ENCODE measurements around the gene BEND7.
"Not testable (repeated sequence)": the region's sequence is repeated elsewhere in the genome, so short reads cannot be mapped to it uniquely, and the experiment has no call there.

Gene BEND7

DNA sequence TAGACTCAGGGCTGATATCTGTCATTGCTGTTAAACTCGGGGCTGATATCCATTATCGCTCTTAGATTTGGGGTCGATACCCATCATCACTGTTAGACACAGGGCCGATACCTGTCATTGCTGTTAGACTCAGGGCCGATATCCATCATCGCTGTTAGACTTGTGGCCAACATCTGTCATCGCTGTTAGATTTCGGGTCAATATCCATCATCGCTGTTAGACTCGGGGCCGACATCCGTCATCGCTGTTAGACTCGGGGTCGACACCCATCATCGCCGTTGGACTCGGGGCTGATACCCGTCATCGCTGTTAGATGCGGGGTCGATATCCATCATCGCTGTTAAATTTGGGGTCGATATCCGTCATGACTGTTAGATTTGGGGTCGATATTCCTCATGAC, 54.8 kb downstream of the BEND7 start:
- no peak for DNase-seq

DNA sequence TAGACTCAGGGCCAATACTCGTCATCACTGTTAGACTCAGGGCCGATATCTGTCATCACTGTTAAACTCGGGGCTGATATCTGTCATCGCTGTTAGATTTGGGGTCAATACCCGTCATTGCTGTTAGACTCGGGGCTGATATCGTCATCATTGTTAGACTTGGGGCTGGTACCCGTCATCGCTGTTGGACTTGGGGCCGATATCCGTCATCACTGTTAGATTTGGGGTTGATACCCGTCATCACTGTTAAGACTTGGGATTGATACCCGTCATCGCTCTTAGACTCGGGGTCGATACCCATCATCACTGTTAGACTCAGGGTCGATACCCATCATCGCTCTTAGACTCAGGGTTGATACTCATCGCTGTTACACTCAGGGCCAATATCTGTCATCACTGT, 56.5 kb downstream of the BEND7 start:
- DNase-seq, result no peak

DNA sequence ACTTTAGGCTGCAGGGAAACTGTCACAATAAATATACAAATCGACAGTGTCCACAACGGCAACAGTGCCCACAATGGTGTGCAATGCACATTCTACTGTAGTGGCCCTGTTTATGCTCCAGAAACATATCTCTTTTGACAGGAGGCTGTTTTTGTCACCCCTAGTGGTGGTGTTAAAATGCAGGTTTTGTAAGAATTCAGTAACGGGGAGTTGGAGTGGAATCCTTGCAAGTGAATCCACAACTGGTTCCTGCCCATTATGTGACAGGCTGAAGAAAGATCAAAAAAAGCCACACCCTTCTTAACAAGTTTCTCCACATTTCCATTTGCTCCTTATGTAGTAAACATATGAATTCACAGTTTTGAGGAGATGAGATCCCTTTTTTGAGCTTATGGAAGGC, 58.5 kb downstream of the BEND7 start:
- DNase-seq, result no peak

DNA sequence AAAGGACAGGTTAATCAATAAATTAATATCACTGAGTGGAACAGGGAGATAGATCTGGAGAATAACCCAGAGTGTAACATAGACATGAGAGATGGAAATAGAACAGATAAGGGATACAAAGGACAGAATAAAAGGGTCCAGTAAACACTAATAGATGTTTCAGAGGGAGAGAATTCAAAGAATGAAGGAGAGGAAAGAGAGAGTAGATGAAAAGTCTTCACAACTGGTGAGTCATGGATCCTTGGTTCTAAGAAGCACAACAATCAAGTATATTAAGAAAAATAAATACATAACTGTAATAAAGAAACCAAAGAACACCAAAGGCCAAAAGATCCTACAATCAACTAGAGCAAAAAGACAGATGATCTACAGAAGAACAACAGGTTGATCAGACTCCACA, 66.3 kb downstream of the BEND7 start:
- no peak for DNase-seq

DNA sequence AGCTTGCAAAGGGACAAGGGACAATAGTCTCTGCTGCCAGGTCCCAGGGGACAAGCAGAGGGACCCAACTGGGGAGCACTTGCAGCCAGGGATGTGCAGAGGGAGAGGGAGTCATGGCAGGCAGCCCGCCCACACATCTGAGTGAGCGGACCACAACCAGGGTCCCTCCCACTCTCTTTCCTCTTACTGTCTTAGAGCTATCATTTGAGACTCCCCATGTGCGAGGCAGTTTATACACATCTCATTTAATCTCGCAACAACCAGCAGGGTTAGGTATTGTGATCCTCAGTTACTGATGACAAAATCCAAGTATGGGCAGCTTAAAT, 70.2 kb downstream of the BEND7 start:
- DNase-seq, result no peak

DNA sequence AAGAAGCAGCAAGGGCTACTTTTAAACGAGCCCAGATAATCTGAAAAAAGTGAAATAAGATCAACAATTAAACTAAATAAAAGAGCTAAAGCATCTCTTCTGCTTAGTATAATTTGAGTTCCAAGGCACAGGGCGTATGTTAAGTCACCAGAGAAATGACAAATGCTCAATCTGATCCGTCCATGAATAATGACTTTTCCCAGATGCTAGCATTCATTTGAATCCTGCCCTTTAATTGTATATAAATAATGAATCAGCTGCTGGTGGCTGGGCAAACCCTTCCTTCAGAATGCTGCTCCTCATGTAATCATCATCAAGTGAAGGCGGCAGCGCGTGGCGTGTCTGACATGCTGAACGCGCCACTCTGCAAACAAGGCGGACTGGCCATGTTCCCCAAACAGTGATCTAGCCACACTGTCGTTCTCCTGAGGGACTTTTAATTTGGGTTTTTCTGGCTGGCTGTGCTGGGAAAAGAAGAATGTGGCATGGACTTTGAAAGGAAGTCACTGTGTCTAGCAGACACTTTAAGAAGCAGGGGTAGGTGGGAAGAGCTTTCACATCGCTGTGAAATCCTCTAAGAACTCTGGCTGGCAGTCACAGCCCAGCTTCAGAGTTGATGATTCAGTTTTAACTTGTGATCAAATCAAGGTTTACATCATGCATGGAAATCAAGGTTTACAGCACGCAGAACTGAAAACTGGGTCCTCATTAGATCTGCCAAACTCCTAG, 70.7 kb downstream of the BEND7 start:
- DNase-seq, result no peak

DNA sequence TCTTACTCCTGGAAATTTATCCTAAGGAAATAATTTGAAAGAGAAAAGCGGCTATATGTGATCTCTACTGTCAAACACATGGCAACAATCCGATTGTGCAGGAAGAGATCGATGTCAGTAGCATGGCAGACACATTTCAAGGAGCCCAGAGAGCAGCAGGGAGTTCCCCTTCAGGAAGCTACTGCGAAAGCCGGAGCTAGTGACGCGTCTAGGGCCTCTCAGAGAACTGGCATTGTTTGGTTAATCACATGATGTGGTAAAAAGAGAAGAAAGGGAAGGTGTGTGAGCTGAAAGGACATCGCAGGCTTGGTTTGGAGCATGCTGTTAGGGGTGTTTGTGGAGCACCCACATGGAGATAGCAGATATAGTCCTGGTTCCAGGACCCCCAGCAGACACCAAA, 74.9 kb downstream of the BEND7 start:
- DNase-seq, result no peak

DNA sequence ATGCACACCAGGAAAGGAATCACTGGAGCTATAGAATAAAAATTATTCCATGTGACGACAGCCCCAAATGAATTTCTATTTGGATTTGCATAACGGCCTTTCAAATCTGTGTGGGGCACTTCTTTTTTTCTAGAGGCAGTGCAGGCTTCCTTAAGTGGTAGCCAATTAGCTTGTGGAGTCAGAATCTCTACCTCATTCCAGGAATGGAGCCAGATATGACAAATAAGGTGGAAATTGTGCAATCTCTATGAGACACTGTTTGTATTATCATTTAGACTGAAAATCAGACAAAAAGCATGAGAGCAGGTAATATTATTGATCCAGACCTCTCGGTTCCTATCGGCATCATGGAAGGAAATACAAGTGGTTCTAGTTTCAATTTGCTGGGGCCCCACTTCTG, 78.7 kb downstream of the BEND7 start:
- DNase-seq, result no peak

DNA sequence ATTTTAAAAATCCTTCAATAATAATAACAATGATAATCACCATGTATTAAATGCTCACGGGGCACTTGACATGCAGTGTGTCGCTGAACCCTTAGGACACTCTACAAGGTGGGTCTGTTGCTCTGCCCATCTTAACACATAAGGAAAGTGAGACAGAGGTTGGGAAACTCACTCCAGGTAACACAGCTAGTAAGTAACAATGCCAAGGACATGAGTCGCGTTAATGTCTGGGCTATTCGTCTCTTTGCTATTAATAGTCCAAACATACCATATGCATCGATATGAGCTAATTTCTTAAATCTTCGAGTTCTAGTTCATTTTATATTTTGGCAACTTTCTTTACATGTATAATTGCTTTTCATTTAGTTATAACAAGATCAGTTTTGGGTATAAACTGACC, 79.5 kb downstream of the BEND7 start:
- DNase-seq, result no peak

DNA sequence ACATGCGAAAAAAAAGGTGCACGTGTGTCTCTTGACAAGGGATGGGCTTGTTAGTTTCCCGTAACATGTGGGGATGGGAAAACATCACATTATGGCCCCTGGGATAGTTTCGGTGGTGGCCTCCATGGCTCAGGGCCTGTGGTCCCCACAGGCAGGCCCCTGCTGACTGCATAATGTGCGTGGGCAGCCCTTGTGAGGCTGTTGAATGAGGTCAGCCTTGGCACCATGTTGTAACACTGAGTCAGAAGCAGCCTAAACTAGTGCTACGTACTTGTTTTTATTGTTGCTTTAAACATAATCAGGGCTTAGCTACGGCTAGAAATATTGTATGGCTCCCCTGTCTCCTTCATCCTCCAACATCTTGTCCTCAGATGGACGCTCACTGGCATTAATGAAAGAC, 80.6 kb downstream of the BEND7 start:
- no peak for DNase-seq

DNA sequence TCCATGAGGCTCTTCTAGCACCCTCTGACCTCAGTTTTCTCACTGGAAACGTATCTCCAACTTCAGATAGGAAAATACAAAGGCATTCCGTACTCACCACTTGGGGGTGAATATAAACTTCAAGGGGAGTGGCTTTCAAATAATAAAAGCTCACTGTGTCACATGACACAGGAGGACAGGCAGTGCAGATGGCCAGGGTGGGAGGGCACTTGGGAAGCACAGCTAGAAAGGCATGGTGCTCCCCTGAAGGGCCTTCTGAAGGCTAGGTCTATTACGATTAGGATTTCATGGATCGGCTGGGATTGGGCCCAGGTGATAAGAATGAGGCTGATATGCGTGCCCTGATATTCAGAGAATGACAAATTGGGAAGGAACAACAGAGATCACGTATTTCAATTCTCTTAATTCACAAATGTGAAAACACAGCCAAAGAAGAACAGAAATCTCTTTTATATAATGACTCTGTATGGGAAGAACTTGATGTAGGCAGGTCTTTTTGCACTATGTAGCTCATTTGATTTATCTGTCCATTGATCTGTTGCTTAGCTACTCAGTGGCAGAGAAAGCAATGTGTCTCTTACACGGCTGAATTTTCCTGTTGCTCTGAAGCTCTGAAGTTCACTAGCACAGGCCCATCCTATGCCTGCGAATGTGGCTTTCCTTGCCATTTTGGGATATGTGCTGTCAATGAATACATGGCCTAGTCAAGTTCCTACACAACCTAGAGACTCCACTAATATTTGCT, 83.0 kb downstream of the BEND7 start:
- no peak for DNase-seq

DNA sequence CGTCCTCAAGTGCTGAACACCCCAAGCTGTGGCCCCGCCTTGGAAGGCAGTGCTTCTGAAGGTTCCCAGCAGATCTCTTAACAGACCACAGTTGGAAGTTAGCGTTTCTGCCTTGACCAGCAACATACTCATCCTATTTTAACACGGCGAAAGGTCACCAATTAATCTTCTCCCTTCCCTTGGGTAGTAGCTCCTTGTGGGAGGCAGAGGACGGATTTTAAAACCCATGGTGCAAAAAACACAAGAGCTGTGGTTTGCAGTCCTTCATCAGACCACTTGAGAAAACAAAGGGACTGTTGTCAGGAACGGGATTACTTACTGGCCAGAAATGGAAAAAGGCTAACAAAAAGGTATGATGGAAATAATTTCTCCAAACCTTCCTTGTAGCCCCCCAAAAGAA, 87.3 kb downstream of the BEND7 start:
- no peak for DNase-seq

DNA sequence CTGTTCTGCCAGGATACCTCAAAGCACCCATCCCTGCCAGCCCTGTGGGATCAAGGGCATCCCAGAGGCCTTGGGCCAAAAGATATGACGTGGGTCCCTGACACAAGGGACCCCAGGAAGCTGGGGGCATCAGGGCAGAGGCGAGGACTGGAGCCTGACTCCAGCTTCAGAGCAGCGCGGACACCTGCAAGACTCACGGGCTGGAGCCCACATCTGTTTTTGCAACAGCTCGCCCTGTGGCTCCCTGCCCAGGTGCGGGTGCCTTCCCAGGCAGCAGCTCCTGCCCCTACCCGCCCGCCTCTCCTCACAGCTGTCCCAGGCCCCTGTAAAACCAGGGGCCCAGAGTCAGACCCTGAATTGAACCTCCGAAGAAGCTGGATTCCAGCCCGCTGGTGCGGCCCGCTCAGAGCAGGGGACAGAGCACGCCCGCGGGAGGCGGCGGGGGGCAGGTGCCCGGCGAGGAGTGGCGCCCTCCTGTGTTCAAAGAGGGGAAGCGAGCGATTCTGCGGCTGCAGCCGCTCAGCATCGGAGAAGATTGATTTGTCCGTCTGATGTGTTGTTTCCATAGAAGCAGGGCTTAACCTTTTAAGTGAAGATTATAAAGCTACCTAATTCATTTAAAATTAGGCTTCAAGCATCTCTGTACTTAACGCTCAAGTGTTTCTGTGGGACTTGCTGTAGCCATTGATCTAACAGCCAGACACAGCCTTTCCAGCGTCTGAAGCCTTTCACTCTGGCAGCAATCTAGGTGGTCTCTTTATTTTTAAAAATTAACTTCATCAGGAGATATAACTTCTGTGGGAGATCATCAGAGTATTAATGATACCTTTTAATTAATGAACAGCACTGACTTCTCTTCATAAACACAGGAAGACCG, 88.4 kb downstream of the BEND7 start:
- DNase-seq, result peak in 1 of 2 experiments; percentile 28

DNA sequence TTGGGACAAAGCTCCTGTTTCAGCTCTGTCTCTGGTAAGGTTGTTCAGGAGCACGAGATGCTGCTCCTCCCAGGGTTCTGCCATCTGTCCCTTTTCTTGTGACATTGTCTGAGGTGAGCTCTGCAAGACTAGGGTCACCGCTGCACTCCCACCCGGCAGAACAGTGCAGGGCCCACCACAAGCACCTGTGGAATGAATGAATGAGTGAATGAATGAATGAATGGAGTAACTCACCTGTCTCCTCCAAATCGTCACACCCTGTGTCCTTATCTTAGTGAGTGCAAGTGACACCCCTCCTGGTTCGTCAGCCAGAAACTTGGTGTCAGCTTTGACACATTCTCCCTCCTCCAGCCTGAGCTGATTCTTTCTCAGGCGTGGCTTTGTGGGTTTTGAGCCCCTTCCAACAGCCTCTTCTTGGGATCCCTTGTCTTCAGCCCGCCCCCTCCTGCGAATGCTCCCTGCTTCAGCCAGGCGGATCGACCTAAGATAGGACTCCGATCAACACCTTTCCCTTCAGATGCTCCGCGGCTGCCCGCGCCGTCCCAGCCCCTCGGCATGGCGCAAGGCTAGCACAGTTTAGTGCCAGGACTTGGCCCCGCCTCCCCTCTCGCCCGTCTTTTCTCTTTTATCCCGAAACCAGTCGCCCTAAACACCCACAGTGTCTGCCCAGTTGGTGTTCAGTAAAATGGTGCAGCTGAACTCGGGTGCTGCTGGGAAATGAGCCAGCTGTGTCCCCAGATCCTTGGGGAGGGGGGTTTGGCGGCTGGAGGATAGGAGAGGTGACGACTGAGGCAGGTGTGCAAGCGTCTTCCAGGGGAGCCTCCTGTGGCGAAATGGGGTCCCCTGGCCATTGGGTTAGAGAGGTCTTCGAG, 89.3 kb downstream of the BEND7 start:
- no peak for DNase-seq

DNA sequence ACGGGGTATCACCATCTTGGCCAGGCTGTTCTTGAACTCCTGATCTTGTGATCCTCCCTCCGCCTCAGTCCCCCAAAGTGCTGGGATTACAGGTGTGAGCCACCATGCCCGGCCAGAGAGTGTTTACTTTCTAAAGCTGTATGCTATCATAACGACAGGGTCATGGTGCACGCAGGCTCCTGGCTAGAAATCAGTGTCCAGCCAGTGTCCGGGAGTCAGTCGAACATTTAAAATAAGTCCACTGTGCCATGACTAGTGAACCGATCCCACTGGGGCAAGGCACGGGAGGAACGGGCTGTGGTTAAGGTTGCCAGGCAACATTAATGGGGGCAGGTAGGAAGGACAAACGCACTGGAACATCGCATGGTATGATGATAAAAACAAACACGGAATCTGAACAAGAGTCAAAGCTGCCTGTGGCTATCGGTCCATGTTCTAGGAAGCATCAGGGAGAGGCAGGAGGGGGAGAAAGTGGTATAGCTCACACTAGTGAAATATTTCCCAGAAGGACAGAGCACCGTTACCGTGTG, 91.7 kb downstream of the BEND7 start:
- DNase-seq, result no peak

DNA sequence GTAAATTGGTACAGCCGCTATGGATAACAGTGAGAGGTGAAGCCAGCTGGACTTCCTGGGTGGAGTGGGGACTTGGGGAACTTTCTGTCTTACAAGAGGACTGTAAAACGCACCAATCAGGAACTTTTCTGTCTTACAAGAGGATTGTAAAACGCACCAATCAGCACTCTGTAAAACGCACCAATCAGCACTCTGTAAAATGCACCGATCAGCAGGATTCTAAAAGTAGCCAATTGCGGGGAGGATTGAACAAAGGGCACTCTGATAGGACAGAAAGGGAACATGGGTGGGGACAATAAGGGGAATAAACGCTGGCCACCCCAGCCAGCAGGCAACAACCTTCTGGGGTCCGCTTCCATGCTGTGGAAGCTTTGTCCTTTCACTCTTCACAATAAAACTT, 100.9 kb downstream of the BEND7 start:
- not testable (repeated sequence) for DNase-seq

DNA sequence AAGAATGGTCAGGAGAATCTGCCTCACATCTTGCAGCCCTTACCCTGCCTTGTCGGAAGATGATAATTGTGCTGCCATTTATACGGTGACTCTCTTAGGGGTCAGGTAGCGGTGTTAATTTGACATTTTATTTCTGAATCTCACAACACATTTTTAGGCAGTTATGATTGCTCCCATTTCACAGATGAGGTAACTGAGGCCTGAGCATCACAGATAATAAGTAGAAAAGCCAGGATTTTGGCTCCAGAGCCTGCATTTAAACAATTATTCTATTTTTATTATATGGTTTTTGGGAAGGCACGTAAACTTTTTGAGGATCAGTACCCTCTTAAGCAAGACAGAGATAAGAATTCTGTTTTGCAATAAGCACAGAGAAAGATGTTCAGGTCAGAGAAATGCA, 103.4 kb downstream of the BEND7 start:
- no peak for DNase-seq

DNA sequence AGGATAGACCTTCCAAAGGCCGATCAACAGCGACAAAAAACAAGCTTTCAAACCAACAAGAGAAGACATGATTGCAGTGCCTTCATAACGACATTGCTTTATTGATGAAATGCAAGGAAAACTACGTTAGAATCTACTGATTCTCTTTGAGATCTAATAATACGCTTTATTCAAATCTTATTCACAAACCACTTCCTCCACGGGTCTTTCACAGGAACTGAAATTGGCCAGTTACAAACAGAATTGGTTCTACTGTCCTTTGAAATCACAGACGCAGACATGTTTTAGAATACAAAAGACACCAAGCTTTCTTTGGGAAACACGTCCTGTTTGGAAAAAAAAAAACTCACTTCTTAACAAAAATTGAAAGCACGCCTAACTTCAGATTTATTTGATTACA, 106.0 kb downstream of the BEND7 start:
- DNase-seq, result no peak

DNA sequence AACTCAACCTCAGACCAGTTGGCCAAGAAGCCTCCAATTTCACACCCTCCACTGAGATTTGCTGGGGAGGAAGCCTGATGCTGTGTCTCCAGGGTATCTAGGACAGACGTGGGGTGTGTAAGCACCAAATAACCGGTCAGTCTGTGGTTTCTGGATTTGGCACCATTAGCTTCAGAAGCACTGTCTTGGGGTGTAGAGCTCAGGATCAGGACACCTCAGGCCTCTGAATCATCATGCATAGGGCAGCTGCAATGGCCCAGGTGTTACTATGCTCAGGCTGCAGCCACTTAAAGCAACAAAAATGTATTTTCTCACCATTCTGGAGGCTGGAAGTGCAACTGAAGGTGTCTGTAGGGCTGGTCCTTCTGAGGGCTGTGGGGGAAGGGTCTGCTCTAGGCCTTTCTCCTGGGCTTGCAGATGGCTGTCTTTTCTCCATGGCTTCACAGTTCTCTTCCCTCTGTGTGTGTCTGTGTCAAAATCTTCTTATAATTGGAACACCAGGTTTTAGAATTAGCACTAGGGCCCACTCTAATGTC, 107.4 kb downstream of the BEND7 start:
- no peak for DNase-seq

DNA sequence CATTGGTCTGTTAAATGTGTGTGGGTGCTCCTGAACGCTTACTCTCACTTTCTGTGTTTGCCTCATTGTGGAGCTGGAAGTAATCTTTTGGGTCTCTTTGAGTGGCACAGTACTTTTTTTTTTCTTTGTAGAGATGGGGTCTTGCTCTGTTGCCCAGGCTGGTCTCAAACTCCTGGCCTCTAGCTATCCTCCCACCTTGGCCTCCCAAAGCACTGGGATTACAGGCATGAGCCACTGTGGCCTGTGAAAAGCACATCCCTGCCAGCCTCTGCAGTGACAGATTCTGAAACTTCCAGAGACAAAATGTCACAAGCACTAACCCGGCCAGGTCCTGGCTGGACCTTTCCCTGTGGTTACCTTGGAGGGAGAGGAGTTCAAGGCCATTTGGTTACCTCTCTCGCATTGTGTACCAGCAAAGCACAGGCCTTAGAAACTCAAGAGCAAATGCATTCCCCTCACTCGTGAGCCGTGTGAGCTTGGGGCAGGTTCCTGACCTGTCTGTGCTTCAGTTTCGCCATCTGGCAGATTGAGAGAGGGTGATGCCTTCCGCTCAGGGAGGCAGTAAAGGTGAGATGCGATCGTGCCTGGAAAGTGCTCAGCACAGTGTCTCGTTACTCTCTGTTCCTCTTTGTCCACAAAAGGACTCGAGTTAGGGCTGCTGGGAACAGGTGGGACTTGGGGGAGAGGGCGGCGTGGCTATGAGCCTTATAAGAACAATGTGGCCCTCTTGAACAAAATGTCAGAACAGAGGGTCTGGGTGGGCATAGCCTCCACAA, 108.1 kb downstream of the BEND7 start:
- no peak for DNase-seq

DNA sequence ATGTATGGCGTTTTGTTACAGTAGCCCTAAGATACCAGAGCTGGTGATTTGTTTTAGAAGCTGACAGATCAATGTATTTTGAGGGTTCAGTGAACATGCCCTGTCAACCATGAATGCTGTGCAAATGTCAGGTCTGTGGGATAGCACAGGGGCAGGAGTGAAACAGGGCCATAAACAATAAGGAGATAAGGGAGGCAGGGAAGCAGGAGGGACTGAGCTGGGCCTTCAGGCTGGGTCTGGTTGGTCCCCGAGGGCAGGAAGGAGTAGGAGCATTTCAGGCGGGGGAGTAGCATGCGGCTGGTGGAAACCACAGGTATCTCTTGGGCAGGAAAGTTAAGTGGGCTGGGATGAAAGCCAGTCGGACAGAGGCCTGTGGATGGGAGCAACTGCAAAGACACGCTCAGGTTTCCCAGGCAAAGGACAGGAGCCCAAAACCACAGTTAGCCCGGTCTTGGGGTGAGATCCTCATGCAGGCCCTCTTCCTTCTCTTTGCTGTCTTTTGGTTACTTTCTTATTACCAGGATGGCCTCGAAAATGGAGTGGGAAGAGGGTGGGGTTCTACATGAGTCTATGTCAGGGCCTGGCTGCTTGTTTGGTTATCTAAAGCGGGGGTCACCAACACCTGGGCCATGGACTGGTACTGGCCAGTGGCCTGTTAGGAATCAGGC, 111.2 kb downstream of the BEND7 start:
- no peak for DNase-seq
